Sciatic nerve (tissue), 2 donors: ENCODE data around the gene MRTFB. TPM values are rescaled to one million over a fixed set of nuclear protein-coding genes. Genes with fewer than 3 reads are reported as not detected.

ENCODE experiments used
- ATAC-seq: fragments of 200-7000 bp; cut with Tn5 transposase; one replicate; pipeline ENCODE4 v1.9.1; 2020; ENCODE audit warnings: mild to moderate bottlenecking, moderate library complexity
- DNase-seq: peaks from one replicate; pipeline ENCODE4 v3.0.0-alpha.2; 2020; ENCODE audit warnings: low spot score
- intact Hi-C: fragments of 100-400 bp; cut with DNase I; formaldehyde crosslinking; loops from one replicate; pipeline ENCODE4 v1.14.2; 2022
- total RNA-seq: library from RNA; stranded (reverse); fragmentation: NEBNext Ultra II Directional; extraction: Animal tissue kit (Norgen Biotek cat#: 25700); gene quantifications from one replicate; pipeline ENCODE4 v1.2.1, GENCODE V29; 2021
- donor health status: DM: no; HTN: no; CAD: no.
- donor health status: DM: no; HTN: no; CAD: no.

The MRTFB gene
- total RNA-seq, 1 donor from 2014 or later: 72.0 TPM

- intact Hi-C loops: no loop called here
- DNase-seq (no peak), ATAC-seq (peak; percentile 60)
Measured at GRCh38 chr16:14057878-14058382, 13.2 kb upstream of the MRTFB start.

- intact Hi-C loops: no loop called here
- DNase-seq: no peak
- no peak for ATAC-seq
Measured at GRCh38 chr16:14061732-14062259, 9.3 kb upstream of the MRTFB start.

GRCh38 chr16:14062261-14062660 is 8.9 kb upstream of the MRTFB start:
- ATAC-seq: no peak
- no peak for DNase-seq
- intact Hi-C loops: no loop called here

DNA sequence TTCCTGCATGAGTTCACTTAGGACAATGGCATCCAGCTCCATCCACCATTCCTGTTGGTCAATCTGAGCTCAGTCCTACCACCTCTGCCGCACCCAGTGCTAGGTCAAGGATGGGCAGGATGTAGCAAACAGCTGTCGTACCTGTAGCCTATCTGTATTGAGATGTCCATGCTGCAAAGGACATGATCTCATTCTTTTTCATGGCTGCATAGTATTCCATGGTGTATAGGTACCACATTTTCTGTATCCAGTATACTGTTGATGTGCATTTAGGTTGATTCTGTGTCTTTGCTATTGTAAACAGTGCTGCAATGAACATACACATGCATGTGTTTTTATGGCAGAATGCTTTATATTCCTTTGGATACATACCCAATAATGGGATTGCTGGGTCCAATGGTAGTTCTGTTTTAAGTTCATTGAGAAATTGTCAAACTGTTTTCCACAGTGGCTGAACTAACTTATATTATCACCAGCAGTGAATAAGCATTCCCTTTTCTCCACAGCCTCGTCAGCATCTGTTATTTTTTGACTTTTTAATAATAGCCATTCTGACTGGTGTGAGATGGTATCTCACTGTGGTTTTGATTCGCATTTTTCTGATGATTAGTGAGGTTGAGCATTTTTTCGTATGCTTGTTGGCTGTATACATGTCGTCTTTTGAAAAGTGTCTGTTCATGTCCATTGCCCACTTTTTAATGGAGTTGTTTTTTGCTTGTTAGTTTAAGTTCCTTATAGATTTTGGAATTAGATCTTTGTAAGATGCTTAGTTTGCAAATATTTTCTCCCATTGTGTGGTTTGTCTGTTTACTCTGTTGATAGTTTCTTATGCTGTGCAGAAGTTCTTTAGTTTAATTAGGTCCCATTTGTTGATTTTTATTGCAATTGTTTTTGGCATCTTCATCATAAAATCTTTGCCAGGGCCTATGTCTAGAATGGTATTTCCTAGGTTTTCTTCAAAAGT is 7.2 kb upstream of the MRTFB start:
- ATAC-seq (no peak), DNase-seq (no peak)
- intact Hi-C loops: no loop called here

DNA sequence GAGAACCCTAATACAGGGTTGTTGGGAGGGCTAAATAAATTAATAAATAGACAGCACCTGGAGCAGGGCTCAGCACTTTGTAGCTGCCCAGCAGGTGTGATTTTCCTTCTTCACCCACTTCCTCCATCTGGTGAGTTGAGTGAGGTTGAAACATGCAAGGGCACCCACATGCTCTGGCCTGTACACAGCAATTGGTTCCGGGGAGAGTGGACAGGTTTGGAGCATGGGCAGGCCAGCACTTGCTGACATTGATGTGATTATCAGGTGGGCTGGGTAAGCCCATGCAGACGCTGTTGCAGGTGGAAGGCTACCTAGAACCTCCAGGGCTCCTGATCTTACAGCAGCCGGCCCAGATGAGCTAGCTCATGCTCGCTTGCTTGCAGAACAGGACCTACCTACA is 1.3 kb upstream of the MRTFB start:
- no peak for ATAC-seq
- DNase-seq: no peak
- intact Hi-C loops: no loop called here

DNA sequence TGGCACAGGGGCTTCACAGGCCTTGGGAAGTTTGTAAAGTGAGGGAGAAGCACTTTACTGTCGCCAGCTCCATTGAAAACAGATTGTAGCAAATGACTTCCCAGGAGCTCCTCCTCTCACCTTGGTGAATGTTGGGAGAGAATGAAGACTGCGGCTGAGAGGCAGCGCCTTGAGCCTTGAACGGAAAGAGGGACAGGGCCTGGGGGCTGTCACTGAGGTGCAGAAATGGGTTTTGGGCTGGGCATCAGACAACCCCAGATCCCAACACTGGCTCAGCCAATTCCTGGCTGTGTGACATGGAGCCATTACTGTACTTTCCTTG is 603 bp upstream of the MRTFB start:
- intact Hi-C loops: no loop called here

GRCh38 chr16:14071576-14072271 is 605 bp downstream of the MRTFB start:
- ATAC-seq (peak; percentile 35), DNase-seq (peak; percentile 64)
- intact Hi-C loops: no loop called here

More for the DNA sequence above, 603 bp upstream of the MRTFB start:
- DNase-seq (no peak), ATAC-seq (no peak)

GRCh38 chr16:14072360-14072759 is 1.2 kb downstream of the MRTFB start:
- ATAC-seq (no peak), DNase-seq (no peak)
- intact Hi-C loops: no loop called here

DNA sequence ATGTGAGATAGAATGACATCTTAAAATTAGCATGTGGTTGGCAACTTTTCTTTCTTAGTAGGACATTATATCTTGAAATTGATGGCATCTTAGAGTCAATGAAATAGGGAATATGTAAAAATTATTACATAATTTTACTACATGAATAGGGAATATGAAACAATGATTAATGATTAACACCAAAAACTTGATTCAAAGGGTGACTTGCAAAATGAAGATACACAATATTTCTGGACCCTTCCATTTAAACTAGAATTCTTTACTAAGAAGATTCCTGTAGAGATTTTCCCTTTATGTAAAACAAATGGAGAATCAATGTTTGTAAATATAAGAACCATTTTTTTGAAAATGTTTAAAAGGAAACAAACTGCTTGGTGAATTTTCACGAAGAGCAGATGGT is 3.4 kb downstream of the MRTFB start:
- ATAC-seq (no peak), DNase-seq (no peak)
- intact Hi-C loops: no loop called here

DNA sequence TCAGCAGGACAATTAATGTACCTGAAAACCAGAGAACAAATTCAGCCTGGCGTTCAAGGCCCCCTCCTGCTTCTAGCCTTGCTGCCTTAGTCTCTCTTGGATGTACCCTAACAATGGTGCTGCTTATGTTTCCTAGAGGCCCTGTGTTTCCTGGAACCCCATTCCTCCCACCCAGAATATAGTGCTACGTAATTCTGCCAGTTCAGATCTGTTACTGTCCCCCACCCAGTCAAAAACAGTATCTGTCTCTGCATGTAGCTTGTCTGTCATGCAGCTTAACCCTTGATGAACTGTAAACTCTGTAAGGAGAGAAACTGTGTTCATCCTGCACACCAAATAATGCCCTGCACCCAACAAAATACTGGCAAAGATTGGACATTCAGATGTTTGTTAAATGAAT is 6.8 kb downstream of the MRTFB start:
- DNase-seq: no peak
- intact Hi-C loops: no loop called here
- no peak for ATAC-seq

DNA sequence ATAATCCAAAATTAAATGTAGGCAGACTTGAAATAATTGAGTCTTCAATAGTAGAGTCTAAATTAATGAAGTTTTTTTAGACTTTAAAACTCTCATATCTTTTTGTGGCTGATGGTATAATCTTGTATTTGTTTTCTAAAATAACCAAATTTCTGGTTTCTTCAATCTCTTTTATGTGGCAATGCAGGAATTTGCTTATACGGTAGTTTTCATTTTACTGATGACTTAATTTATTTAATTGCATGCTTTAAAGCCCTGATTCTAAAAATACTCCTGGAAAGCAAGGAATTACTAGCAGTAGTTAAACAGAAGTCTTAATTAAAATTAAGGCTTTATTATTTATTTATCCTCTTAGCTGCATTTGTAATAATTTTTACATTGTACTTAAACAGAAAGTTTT is 15.4 kb downstream of the MRTFB start:
- intact Hi-C loops: no loop called here
- no peak for ATAC-seq

DNA sequence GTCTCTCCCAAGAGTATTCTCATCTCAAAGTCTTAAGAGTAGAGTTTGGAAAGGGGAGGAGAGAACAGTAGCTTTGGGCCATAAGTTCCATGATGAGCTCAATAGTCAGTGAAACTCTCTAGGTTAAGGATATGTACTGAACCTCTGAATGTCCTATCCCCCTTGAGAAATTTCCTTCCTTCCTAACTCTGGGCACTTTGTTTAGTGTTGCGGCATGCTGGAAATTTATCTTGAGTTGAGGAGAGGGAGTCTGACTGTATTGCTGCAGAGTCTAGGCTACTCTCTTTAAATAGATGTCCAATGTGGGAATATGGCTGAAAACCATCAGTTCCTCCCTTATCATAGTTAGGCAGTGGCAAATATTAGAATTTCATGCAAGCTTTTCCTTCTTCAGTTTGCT is 16.1 kb downstream of the MRTFB start:
- ATAC-seq (no peak), DNase-seq (no peak)
- intact Hi-C loops: no loop called here

More for the DNA sequence above, 15.4 kb downstream of the MRTFB start:
- no peak for DNase-seq

GRCh38 chr16:14087590-14088154 is 16.6 kb downstream of the MRTFB start:
- DNase-seq (no peak), ATAC-seq (no peak)
- intact Hi-C loops: no loop called here

- intact Hi-C loops: no loop called here
- no peak for ATAC-seq
- DNase-seq: no peak
Measured at GRCh38 chr16:14088155-14088753, 17.1 kb downstream of the MRTFB start.

- ATAC-seq (no peak), DNase-seq (no peak)
- intact Hi-C loops: no loop called here
Measured at GRCh38 chr16:14089283-14089823, 18.2 kb downstream of the MRTFB start.

GRCh38 chr16:14092561-14092960 is 21.4 kb downstream of the MRTFB start:
- intact Hi-C loops: no loop called here
- DNase-seq (no peak), ATAC-seq (no peak)

GRCh38 chr16:14095883-14096551 is 24.9 kb downstream of the MRTFB start:
- no peak for DNase-seq
- intact Hi-C loops: no loop called here
- ATAC-seq: no peak

GRCh38 chr16:14097182-14097959 is 26.3 kb downstream of the MRTFB start:
- ATAC-seq: no peak
- DNase-seq: no peak
- intact Hi-C loops: no loop called here
